IPS DF 4.7 (cell line): ENCODE results near the gene FBLN7.

ENCODE experiments used
- DNase-seq: peaks from one replicate; pipeline ENCODE4 v3.0.0-alpha.2; 2013; ENCODE audit warnings: low spot score; ENCODE audit errors: extremely low read depth

Gene FBLN7

DNA sequence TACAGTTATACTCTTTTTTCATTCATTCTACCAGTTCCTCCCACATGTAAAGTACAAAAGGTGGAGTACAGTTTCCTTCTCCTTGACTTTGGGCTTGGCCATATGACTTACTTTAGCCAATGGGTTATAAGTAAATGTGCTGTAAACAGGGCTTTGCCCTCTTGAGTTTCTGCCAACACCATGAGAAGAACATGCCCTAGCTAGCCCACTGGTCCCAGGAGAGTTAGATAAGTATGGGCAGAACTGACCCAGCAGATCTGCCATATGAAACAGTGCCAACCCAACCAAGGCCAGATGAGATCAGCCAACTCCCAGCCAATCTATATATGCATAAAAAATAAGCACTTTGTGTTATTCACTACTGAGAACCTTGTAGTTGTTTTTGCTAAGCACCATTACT lies 91.2 kb downstream of the FBLN7 start:
- no peak for DNase-seq

DNA sequence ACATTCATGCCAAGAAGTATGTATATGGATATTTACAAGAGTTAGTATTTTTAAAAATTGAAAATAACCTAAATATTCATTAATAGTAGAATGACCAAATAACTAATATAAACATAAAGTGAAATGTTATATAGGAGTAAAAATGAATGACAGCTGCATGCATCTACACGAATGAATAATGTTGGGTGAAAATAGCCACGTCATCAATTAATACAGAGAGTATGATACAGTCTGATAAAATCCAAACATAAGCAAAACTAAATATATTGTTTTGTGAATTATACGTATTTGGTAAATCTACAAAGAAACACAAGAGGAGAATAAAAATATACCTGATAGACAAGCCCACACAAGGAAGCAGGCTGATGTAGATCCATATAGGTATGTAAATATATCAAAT lies 92.2 kb downstream of the FBLN7 start:
- DNase-seq = no peak
